GM21619 (cell line): ENCODE results near the gene PGRMC1.
A peak's percentile ranks its signal among the peaks of the same experiment; 100 is the strongest.
"Not testable (repeated sequence)": the region's sequence is repeated elsewhere in the genome, so short reads cannot be mapped to it uniquely, and the experiment has no call there.

Experiments used
- ATAC-seq: cut with Tn5 transposase; IDR thresholded peaks from one replicate; pipeline ENCODE4 v1.9.1; 2021; ENCODE audit not compliant: unreplicated experiment

Gene PGRMC1

GRCh38 chrX:119235872-119236622 is at the start of gene PGRMC1:
TSS of gene PGRMC1 (plus strand) at chrX:119236285. CDS start at chrX:119236364, 79 bp downstream.
- ATAC-seq = peak; percentile 88

GRCh38 chrX:119186763-119187162 is 49.3 kb upstream of the PGRMC1 start:
- no peak for ATAC-seq

GRCh38 chrX:119187298-119187697 is 48.8 kb upstream of the PGRMC1 start:
- ATAC-seq = no peak

GRCh38 chrX:119189115-119189514 is 47.0 kb upstream of the PGRMC1 start:
- no peak for ATAC-seq

GRCh38 chrX:119189595-119189994 is 46.5 kb upstream of the PGRMC1 start:
- ATAC-seq = no peak

- ATAC-seq = no peak
These were observed 45.9 kb upstream of the PGRMC1 start for GRCh38 chrX:119190091-119190681.

GRCh38 chrX:119190831-119191230 is 45.3 kb upstream of the PGRMC1 start:
- no peak for ATAC-seq

- no peak for ATAC-seq
These were observed 41.5 kb upstream of the PGRMC1 start for GRCh38 chrX:119194621-119195020.

GRCh38 chrX:119201570-119201969 is 34.5 kb upstream of the PGRMC1 start:
- no peak for ATAC-seq

GRCh38 chrX:119206203-119206602 is 29.9 kb upstream of the PGRMC1 start:
- ATAC-seq = no peak

GRCh38 chrX:119207483-119207882 is 28.6 kb upstream of the PGRMC1 start:
- not testable (repeated sequence) for ATAC-seq

- ATAC-seq = no peak
These were observed 27.6 kb upstream of the PGRMC1 start for GRCh38 chrX:119208401-119209057.

- not testable (repeated sequence) for ATAC-seq
These were observed 25.0 kb upstream of the PGRMC1 start for GRCh38 chrX:119210931-119211648.

GRCh38 chrX:119211649-119212014 is 24.5 kb upstream of the PGRMC1 start:
- no peak for ATAC-seq

GRCh38 chrX:119218198-119218597 is 17.9 kb upstream of the PGRMC1 start:
- no peak for ATAC-seq

GRCh38 chrX:119222932-119223331 is 13.2 kb upstream of the PGRMC1 start:
- ATAC-seq = no peak

GRCh38 chrX:119223783-119224182 is 12.3 kb upstream of the PGRMC1 start:
- ATAC-seq = no peak

GRCh38 chrX:119226446-119226845 is 9.6 kb upstream of the PGRMC1 start:
- ATAC-seq = no peak

- ATAC-seq = no peak
These were observed 7.4 kb upstream of the PGRMC1 start for GRCh38 chrX:119228512-119229252.

GRCh38 chrX:119229253-119229615 is 6.9 kb upstream of the PGRMC1 start:
- ATAC-seq = no peak

GRCh38 chrX:119230850-119231249 is 5.2 kb upstream of the PGRMC1 start:
- no peak for ATAC-seq
